Thoracic aorta (tissue), 2 donors: ENCODE measurements around the gene BMP15. TPM values are rescaled to one million over a fixed set of nuclear protein-coding genes. Genes with fewer than 3 reads are reported as not detected.

Source experiments
- ATAC-seq: fragments of 150-250 bp; one replicate; pipeline ENCODE4 v1.8.0; 2017; ENCODE audit warnings: low read depth; ENCODE audit not compliant: insufficient number of reproducible peaks, low FRiP score
- DNase-seq: peaks from one replicate; pipeline ENCODE4 v3.0.0-alpha.2; 2020; ENCODE audit warnings: low spot score
- H3K27ac ChIP-seq, 2 donors: fragments of 200-600 bp; sonication (generic); 1 replicate in 1 of 2; 2 replicates in 1 of 2; pipeline ENCODE4 v1.5.1; 2016; ENCODE audit warnings: mild to moderate bottlenecking in 2 of 2, moderate library complexity in 2 of 2
- H3K27me3 ChIP-seq: fragments of 200-600 bp; sonication (generic); replicated peaks from 2 replicates; pipeline ENCODE4 v1.6.0; 2016; ENCODE audit warnings: mild to moderate bottlenecking; ENCODE audit not compliant: insufficient read depth
- H3K36me3 ChIP-seq: fragments of 200-600 bp; sonication (generic); one replicate; pipeline ENCODE4 v1.5.1; 2016
- H3K4me1 ChIP-seq, 2 donors: fragments of 200-600 bp; sonication (generic); 1 replicate in 1 of 2; 2 replicates in 1 of 2; pipeline versions ENCODE4 v1.5.1 to v1.6.0; 2016; ENCODE audit warnings: low read depth in 2 of 2, mild to moderate bottlenecking in 1 of 2; ENCODE audit not compliant: control insufficient read depth in 1 of 2
- H3K4me3 ChIP-seq: fragments of 200-600 bp; sonication (generic); 2 replicates; pipeline ENCODE4 v1.5.1; 2016; ENCODE audit warnings: mild to moderate bottlenecking
- H3K9me3 ChIP-seq: fragments of 200-600 bp; sonication (generic); 2 replicates; pipeline ENCODE4 v1.5.1; 2016
- total RNA-seq, 2 donors: library from RNA; depleted of rRNA; stranded (reverse); fragments of >200 nt; gene quantifications; one replicate each; pipeline versions ENCODE4 v1.1.0 to v1.2.3, GENCODE V29; 2016
- TF ChIP-seq, protein P1 (sequence below): fragments of 200-600 bp; sonication (generic); IDR thresholded peaks from one replicate; pipeline ENCODE4 v1.5.1; 2019; ENCODE audit warnings: antibody characterized with exemption

BMP15 gene
- not detected for total RNA-seq

DNA sequence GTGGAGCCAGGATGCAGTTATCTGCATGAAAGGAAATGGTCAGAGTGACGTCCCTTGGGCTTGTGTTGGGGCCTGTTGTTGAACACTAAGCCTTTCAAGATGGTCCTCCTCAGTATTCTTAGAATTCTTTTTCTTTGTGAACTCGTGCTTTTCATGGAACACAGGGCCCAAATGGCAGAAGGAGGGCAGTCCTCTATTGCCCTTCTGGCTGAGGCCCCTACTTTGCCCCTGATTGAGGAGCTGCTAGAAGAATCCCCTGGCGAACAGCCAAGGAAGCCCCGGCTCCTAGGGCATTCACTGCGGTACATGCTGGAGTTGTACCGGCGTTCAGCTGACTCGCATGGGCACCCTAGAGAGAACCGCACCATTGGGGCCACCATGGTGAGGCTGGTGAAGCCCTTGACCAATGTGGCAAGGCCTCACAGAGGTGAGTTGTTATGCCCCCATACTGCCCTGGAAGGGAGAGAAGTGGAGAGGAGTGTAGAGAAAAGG lies at the start of gene BMP15:
BMP15 (plus strand) TSS at position 51 of the 492 bp plus-strand sequence; CDS start at position 100, 49 bp downstream.
- TF ChIP-seq, protein P1, sequence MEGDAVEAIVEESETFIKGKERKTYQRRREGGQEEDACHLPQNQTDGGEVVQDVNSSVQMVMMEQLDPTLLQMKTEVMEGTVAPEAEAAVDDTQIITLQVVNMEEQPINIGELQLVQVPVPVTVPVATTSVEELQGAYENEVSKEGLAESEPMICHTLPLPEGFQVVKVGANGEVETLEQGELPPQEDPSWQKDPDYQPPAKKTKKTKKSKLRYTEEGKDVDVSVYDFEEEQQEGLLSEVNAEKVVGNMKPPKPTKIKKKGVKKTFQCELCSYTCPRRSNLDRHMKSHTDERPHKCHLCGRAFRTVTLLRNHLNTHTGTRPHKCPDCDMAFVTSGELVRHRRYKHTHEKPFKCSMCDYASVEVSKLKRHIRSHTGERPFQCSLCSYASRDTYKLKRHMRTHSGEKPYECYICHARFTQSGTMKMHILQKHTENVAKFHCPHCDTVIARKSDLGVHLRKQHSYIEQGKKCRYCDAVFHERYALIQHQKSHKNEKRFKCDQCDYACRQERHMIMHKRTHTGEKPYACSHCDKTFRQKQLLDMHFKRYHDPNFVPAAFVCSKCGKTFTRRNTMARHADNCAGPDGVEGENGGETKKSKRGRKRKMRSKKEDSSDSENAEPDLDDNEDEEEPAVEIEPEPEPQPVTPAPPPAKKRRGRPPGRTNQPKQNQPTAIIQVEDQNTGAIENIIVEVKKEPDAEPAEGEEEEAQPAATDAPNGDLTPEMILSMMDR: no peak
- Histone ChIP-seq H3K4me3 (no peak within 1 kb of the TSS), H3K9me3 (no peaks in the 10 kb centered on the region), H3K27ac (no peak within 1 kb of the TSS), H3K4me1 (no peaks in the 10 kb centered on the region), H3K36me3 (no peaks in the 10 kb centered on the region), H3K27me3 (no peaks in the 10 kb centered on the region)
- no peak for DNase-seq
- no peak for ATAC-seq

DNA sequence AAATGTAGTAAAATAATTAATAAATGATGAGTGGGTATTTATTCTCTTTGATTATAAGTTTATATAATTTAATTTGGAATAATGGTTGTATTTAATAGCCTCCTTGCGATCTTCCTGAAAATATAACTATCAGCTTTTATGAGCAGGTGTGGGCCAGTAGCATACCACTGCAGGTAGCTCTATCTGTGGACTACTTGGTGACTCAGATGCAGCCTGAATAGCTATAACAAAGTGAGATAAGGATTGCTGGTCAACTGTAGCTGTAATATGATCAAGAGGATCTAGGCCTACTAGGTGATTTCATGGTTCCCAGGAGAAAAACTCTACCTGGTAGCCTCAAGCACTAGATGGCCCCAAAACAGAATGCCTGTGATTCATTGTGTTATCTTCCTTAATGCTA lies 47.1 kb upstream of the BMP15 start:
- no peaks in the 10 kb centered on the region for H3K4me1 ChIP-seq
- DNase-seq (no peak), ATAC-seq (no peak)
- no peak overlapping the region for H3K27ac ChIP-seq
- H3K9me3 ChIP-seq: no peaks in the 10 kb centered on the region
- TF ChIP-seq, protein P1: no peak
- no peak overlapping the region for H3K4me3 ChIP-seq
- H3K27me3 ChIP-seq: no peaks in the 10 kb centered on the region
- no peaks in the 10 kb centered on the region for H3K36me3 ChIP-seq

DNA sequence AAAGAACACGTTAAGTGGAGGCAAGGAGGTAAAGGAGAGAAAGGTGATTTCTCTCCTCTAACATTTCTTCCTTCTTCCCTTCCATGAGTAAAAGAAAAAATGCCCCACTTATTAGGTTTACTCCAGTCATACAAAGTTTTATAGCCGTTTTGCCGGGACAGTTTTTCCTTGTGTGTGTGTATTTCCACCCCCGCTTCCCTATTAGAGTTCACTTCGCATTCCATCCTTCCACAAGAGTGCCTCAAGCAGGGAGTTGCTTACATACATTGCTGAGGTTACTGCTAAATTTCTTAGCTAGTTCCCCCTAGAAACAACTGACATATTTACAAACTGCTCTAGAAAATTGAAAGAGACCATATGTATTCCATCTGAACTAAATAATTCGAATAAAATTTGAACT lies 45.2 kb upstream of the BMP15 start:
- Histone ChIP-seq H3K27me3 (no peaks in the 10 kb centered on the region), H3K4me1 (no peaks in the 10 kb centered on the region), H3K9me3 (no peaks in the 10 kb centered on the region), H3K36me3 (no peaks in the 10 kb centered on the region), H3K4me3 (no peak overlapping the region), H3K27ac (no peak overlapping the region)
- DNase-seq: no peak
- no peak for ATAC-seq
- TF ChIP-seq, protein P1: no peak

DNA sequence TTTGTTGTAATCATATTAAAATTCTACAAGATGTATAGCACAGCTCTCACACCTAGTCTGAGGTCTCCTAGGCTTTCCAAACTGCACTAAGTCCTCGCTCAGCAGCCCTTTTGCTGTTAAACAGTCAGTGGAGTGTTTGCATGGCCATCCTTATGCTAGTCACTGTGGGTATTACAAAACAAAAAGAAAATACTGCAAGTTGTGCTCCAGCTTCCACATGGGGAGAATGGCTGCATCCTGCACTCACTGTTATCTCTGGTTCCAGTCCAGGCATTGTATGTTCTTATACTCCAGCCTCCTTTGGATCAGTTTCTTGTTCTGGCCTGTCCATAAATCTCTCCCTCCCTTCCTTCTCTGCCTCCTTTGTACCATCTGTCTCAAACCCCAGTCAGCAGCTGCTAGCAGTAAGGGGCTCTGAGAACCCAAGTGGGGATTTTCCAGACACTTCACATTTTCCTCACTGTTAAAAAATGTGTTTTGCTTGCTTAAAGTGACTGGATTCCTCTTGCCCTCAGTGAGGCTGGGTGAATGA lies 38.5 kb upstream of the BMP15 start:
- no peak for ATAC-seq
- no peaks in the 10 kb centered on the region for H3K36me3 ChIP-seq
- H3K27me3 ChIP-seq: no peaks in the 10 kb centered on the region
- no peak overlapping the region for H3K27ac ChIP-seq
- H3K4me1 ChIP-seq: no peaks in the 10 kb centered on the region
- TF ChIP-seq, protein P1: no peak
- H3K9me3 ChIP-seq: no peaks in the 10 kb centered on the region
- no peak overlapping the region for H3K4me3 ChIP-seq
- no peak for DNase-seq

DNA sequence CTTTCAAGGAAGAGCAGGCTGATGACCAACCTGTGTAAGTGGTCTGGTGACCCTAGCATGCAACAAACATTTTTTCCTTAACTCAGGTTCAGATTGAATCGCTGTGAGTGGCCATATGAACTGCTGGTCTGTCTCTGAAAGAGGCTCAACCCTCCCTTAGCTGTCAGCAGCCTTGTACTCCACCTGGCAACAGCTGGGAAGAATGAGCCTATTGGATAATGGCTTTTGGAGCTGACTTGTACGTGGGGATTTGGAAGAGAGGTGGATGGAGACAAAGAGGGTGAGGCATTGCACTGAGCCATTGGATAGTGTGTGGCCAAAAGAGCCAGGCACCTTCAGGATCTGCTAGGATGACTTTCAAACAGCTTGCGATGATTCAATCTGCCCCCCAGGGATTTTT lies 35.7 kb upstream of the BMP15 start:
- Histone ChIP-seq H3K36me3 (no peaks in the 10 kb centered on the region), H3K27ac (no peak overlapping the region), H3K9me3 (no peaks in the 10 kb centered on the region), H3K4me3 (no peak overlapping the region), H3K4me1 (no peaks in the 10 kb centered on the region), H3K27me3 (no peaks in the 10 kb centered on the region)
- DNase-seq (no peak), ATAC-seq (no peak)
- TF ChIP-seq, protein P1: no peak
